ENCODE data around the gene THADA. TPM values are rescaled to one million over a fixed set of nuclear protein-coding genes. Genes with fewer than 3 reads are reported as not detected.

Gene THADA
- polyA plus RNA-seq, 3 donors: 7.3 to 11.2 (median 9.7) TPM

DNA sequence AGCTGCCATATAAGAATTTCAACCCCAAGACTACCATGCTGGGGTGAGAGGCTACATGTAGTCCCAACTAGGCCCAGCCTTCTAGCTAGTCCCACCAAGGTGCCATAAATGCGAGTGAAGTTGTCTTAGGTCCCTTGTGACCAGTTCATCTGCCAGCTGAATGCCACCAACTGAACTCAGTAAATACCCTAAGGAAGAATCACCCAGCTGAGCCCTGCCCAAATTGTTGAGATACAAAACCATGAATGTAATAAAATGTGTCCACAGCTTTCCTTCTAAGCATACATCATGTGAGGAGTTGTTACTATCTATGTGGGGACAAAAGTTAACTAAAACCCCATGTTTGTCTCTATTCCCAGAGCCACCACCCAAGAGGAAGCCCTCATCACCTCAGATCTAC is 70.3 kb downstream of the THADA start:
- Histone ChIP-seq H3K79me2 (ENCODE audit: insufficient read depth, low read length) (peaks cover 3% of the 10 kb centered on the region), H3K4me2 (replicated peaks; ENCODE audit: extremely low read depth, low read length, poor library complexity, severe bottlenecking) (no peak overlapping the region), H2AFZ (ENCODE audit: insufficient read depth, low read depth, low read length, poor library complexity, severe bottlenecking) (no peak overlapping the region), H3K9me3 (replicated peaks in 1 of 2; ENCODE audit: control insufficient read depth in 1 of 2, insufficient read depth in 1 of 2, low read length in 2 of 2) (peaks cover 0 to 3% of the 10 kb centered on the region in 2 donors), H3K27ac (ENCODE audit: low read depth in 1 of 2, low read length in 2 of 2) (no peak overlapping the region), H3K4me1 (ENCODE audit: control insufficient read depth in 1 of 2, insufficient read depth in 2 of 2, low read length in 2 of 2) (no peaks in the 10 kb centered on the region), H3K9ac (ENCODE audit: insufficient read depth, low read length, poor library complexity, severe bottlenecking) (no peak overlapping the region), H3K27me3 (ENCODE audit: control insufficient read depth in 2 of 2, insufficient read depth in 2 of 2, low read length in 2 of 2) (no peaks in the 10 kb centered on the region), H3K36me3 (replicated peaks in 1 of 2; ENCODE audit: control insufficient read depth in 1 of 2, insufficient read depth in 2 of 2, low read length in 2 of 2) (peaks cover 5 to 27% of the 10 kb centered on the region in 2 donors), H3K4me3 (replicated peaks in 1 of 3; ENCODE audit: low read depth in 2 of 3, low read length in 3 of 3) (no peak overlapping the region), H4K20me1 (ENCODE audit: insufficient read depth, low read length) (no peaks in the 10 kb centered on the region)
- 100% methylated on average over 1 of the region's 1 CpG for WGBS (ENCODE audit: insufficient coverage)
- DNase-seq: no peak
- TF ChIP-seq, protein P1, sequence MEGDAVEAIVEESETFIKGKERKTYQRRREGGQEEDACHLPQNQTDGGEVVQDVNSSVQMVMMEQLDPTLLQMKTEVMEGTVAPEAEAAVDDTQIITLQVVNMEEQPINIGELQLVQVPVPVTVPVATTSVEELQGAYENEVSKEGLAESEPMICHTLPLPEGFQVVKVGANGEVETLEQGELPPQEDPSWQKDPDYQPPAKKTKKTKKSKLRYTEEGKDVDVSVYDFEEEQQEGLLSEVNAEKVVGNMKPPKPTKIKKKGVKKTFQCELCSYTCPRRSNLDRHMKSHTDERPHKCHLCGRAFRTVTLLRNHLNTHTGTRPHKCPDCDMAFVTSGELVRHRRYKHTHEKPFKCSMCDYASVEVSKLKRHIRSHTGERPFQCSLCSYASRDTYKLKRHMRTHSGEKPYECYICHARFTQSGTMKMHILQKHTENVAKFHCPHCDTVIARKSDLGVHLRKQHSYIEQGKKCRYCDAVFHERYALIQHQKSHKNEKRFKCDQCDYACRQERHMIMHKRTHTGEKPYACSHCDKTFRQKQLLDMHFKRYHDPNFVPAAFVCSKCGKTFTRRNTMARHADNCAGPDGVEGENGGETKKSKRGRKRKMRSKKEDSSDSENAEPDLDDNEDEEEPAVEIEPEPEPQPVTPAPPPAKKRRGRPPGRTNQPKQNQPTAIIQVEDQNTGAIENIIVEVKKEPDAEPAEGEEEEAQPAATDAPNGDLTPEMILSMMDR (IDR thresholded peaks at IDR 0.05): no peak
- intact Hi-C loops (cut with micrococcal nuclease): no loop called here
- Mint-ChIP-seq H3K9me3 (peaks cover 0 to 5% (median 0%) of the 10 kb centered on the region in 7 donors), H3K4me3 (no peak overlapping the region), H3K36me3 (peaks cover 27 to 31% of the 10 kb centered on the region in 2 donors), H3K4me1 (peaks cover 1% of the 10 kb centered on the region), H3K27ac (no peak overlapping the region), H3K27me3 (ENCODE audit: low read depth in 3 of 3) (peaks cover 0 to 1% (median 0%) of the 10 kb centered on the region in 3 donors)

DNA sequence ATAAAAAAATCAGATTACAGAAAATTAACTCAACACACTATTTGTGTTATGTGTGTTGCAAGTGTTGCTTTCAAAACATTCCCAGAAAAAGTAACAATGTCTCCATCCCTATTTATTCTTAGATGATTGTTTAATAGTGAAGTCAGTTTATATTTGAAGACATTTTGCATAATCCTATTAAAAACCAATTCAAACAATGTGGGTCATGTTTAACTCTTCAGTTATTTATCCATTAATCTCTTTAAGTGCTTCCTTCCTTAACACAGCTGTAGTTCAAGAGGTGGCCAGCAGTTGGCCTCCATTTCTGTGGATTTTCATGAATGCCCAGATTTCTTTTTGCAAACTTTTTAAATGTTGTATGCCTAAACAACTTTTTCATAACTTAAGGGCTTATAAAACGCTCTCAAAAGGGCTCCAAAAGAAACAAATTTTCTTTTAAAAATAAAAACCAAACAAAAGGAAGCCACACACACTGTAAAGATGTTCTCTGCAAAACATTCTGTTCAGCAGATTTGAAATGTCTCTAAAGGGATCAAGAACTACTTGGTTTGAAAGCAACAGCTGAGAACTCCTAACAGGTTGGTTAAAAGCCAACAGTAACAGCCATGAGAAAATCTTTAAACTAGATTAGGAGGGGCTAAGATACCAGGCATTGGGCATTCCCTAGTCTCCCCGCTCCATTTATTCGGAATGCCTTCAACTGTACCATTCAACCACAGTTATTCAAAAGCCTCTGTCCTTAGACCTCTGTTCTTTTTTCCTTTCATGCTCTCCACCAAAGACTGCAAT is 71.5 kb downstream of the THADA start:
- peaks cover 0 to 5% (median 0%) of the 10 kb centered on the region in 7 donors for H3K9me3 Mint-ChIP-seq
- Histone ChIP-seq H4K20me1 (ENCODE audit: insufficient read depth, low read length) (no peaks in the 10 kb centered on the region), H3K27me3 (ENCODE audit: control insufficient read depth in 2 of 2, insufficient read depth in 2 of 2, low read length in 2 of 2) (no peaks in the 10 kb centered on the region), H2AFZ (ENCODE audit: insufficient read depth, low read depth, low read length, poor library complexity, severe bottlenecking) (no peak overlapping the region), H3K79me2 (ENCODE audit: insufficient read depth, low read length) (peaks cover 3% of the 10 kb centered on the region), H3K36me3 (replicated peaks in 1 of 2; ENCODE audit: control insufficient read depth in 1 of 2, insufficient read depth in 2 of 2, low read length in 2 of 2) (peaks cover 5 to 27% of the 10 kb centered on the region in 2 donors), H3K27ac (ENCODE audit: low read depth in 1 of 2, low read length in 2 of 2) (no peak overlapping the region), H3K4me1 (ENCODE audit: control insufficient read depth in 1 of 2, insufficient read depth in 2 of 2, low read length in 2 of 2) (peaks cover 10% of the 10 kb centered on the region in 2 donors), H3K9ac (ENCODE audit: insufficient read depth, low read length, poor library complexity, severe bottlenecking) (no peak overlapping the region), H3K4me3 (replicated peaks in 1 of 3; ENCODE audit: low read depth in 2 of 3, low read length in 3 of 3) (no peak overlapping the region), H3K9me3 (replicated peaks in 1 of 2; ENCODE audit: control insufficient read depth in 1 of 2, insufficient read depth in 1 of 2, low read length in 2 of 2) (peaks cover 0 to 3% of the 10 kb centered on the region in 2 donors), H3K4me2 (replicated peaks; ENCODE audit: extremely low read depth, low read length, poor library complexity, severe bottlenecking) (no peak overlapping the region)
- no peak overlapping the region for H3K4me3 Mint-ChIP-seq
- H3K36me3 Mint-ChIP-seq: peaks cover 27 to 29% of the 10 kb centered on the region in 2 donors
- DNase-seq: no peak
- 100% methylated on average over 1 of the region's 3 CpGs for WGBS (ENCODE audit: insufficient coverage)
- TF ChIP-seq, protein P1 (IDR thresholded peaks at IDR 0.05): peak; percentile 66
- H3K27me3 Mint-ChIP-seq (ENCODE audit: low read depth in 3 of 3): peaks cover 0 to 1% (median 0%) of the 10 kb centered on the region in 3 donors
- intact Hi-C loops (cut with micrococcal nuclease): no loop called here
- H3K27ac Mint-ChIP-seq: no peak overlapping the region
- H3K4me1 Mint-ChIP-seq: peaks cover 10% of the 10 kb centered on the region

All from CD14-positive monocyte (primary cell).